ENCODE data around the gene TGFBR2. TPM values are rescaled to one million over a fixed set of nuclear protein-coding genes. Genes with fewer than 3 reads are reported as not detected.
A peak's percentile ranks its signal among the peaks of the same experiment; 100 is the strongest.

TGFBR2 gene
- total RNA-seq, 1 donor from 2014 or later: 72.1 TPM

DNA sequence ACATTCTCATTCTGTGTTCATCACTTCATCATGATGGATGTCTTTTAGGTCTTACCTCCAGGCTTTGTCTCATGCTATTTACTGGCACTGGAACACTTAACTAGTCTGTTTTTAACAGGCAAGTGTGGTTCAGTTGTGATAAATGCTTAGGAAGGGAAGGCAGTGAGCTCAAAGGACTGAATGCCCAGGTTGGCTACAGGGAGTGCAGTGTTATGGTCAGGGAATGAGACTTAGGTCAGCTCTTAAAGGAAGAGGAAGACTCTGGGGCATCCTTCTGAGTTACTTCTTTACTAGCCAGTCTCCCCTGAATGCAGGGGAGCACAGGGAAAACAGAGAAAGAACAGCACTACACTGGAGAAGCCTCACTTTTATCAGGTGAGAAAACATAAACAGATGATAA is 72.6 kb downstream of the TGFBR2 start:
- Mint-ChIP-seq H3K27me3 (ENCODE audit: unreplicated experiment) (no peaks in the 10 kb centered on the region), H3K9me3 (ENCODE audit: unreplicated experiment) (no peaks in the 10 kb centered on the region), H3K4me1 (ENCODE audit: unreplicated experiment) (peaks cover 43% of the 10 kb centered on the region), H3K27ac (ENCODE audit: unreplicated experiment) (no peak overlapping the region), H3K36me3 (ENCODE audit: unreplicated experiment) (peaks cover 63% of the 10 kb centered on the region), H3K4me3 (ENCODE audit: unreplicated experiment) (no peak overlapping the region)
- no peak for DNase-seq (ENCODE audit: extremely low spot score, unreplicated experiment)
- TF ChIP-seq CTCF (IDR thresholded peaks at IDR 0.05): no peak

GRCh38 chr3:30680789-30681648 is 74.6 kb downstream of the TGFBR2 start:
- Mint-ChIP-seq H3K4me1 (ENCODE audit: unreplicated experiment) (peaks cover 45% of the 10 kb centered on the region), H3K4me3 (ENCODE audit: unreplicated experiment) (peak overlapping the region; percentile 39), H3K9me3 (ENCODE audit: unreplicated experiment) (no peaks in the 10 kb centered on the region), H3K27ac (ENCODE audit: unreplicated experiment) (peak overlapping the region; percentile 89), H3K27me3 (ENCODE audit: unreplicated experiment) (no peaks in the 10 kb centered on the region), H3K36me3 (ENCODE audit: unreplicated experiment) (peaks cover 55% of the 10 kb centered on the region)
- TF ChIP-seq CTCF (IDR thresholded peaks at IDR 0.05): no peak
- DNase-seq (ENCODE audit: extremely low spot score, unreplicated experiment): no peak

- no peak for DNase-seq (ENCODE audit: extremely low spot score, unreplicated experiment)
- Mint-ChIP-seq H3K27ac (ENCODE audit: unreplicated experiment) (peak overlapping the region; percentile 89), H3K4me3 (ENCODE audit: unreplicated experiment) (peak overlapping the region; percentile 39), H3K4me1 (ENCODE audit: unreplicated experiment) (peaks cover 45% of the 10 kb centered on the region), H3K9me3 (ENCODE audit: unreplicated experiment) (no peaks in the 10 kb centered on the region), H3K36me3 (ENCODE audit: unreplicated experiment) (peaks cover 52% of the 10 kb centered on the region), H3K27me3 (ENCODE audit: unreplicated experiment) (no peaks in the 10 kb centered on the region)
- no peak for TF ChIP-seq CTCF (IDR thresholded peaks at IDR 0.05)
Observed at GRCh38 chr3:30681649-30682211, 75.3 kb downstream of the TGFBR2 start.

DNA sequence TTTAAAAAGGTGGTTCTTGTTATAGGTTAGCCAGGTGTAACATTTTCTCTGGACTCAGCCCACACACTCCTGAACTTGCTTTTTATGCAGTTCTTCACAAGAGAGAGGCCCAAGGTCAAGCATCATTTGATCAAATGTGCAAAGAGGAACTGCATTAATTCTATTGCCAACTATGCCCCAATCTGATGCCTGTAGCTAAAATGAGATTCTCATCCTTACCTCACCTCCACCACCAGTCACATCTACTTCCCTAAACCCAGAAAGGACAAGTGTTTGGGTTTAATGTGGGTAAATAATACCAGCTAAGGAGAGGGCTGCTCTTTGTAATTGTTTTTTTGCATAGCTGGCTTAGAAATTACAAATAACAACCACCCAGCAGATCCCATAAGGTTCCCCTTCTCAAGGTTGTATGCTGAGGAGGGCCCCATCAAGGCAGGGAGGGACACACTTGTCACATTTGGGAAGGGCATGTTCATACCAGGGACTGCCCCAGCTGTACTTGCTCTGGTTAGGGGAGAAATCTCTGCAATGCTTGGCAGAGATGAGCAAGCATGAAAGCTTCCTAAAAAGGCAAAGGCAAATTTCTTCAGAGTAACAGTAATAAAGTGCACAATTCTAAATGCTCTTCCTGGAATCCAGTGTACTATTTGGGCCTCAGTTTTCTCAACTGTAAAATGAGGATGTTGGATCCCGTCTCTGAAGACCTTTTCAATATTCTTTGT is 76.2 kb downstream of the TGFBR2 start:
- Mint-ChIP-seq H3K4me1 (ENCODE audit: unreplicated experiment) (peaks cover 43% of the 10 kb centered on the region), H3K36me3 (ENCODE audit: unreplicated experiment) (peaks cover 49% of the 10 kb centered on the region), H3K9me3 (ENCODE audit: unreplicated experiment) (no peaks in the 10 kb centered on the region), H3K4me3 (ENCODE audit: unreplicated experiment) (no peak overlapping the region), H3K27ac (ENCODE audit: unreplicated experiment) (no peak overlapping the region), H3K27me3 (ENCODE audit: unreplicated experiment) (no peaks in the 10 kb centered on the region)
- TF ChIP-seq CTCF (IDR thresholded peaks at IDR 0.05): no peak
- no peak for DNase-seq (ENCODE audit: extremely low spot score, unreplicated experiment)

DNA sequence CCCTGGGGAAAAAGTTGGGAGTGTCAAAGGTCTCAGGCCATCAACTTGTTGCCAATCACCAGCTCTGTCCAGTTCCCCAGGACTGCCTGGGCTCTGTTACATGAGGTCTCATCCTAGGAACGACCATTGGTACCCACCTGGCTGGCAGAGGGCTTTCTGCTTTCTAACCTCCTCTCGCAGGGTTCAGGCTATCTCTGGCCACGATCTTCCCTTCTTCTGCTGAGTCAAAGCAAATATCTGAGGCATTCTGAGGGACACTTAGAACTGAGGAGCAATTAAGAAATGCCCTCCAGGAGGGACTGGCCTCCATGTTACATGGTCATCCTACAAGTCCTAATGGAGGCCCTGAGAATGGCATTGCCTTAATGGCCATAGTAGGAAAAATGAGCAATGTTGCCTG is 77.4 kb downstream of the TGFBR2 start:
- H3K4me1 Mint-ChIP-seq (ENCODE audit: unreplicated experiment): peaks cover 55% of the 10 kb centered on the region

More for the DNA sequence above, 77.4 kb downstream of the TGFBR2 start:
- Mint-ChIP-seq H3K27me3 (ENCODE audit: unreplicated experiment) (no peaks in the 10 kb centered on the region), H3K9me3 (ENCODE audit: unreplicated experiment) (no peaks in the 10 kb centered on the region), H3K27ac (ENCODE audit: unreplicated experiment) (no peak overlapping the region), H3K4me3 (ENCODE audit: unreplicated experiment) (no peak overlapping the region), H3K36me3 (ENCODE audit: unreplicated experiment) (peaks cover 46% of the 10 kb centered on the region)
- no peak for TF ChIP-seq CTCF (IDR thresholded peaks at IDR 0.05)
- no peak for DNase-seq (ENCODE audit: extremely low spot score, unreplicated experiment)
